HEK293 (cell line): ENCODE results near the gene KRT39.

Experiments used
- CTCF ChIA-PET: fragments of 350-600 bp; formaldehyde crosslinking; extraction: SDS; loops from one replicate; lab custom pipeline; 2021; ENCODE audit warnings: antibody characterized with exemption; lab: Yijun Ruan, JAX
- POLR2A ChIA-PET: fragments of 300-600 bp; formaldehyde crosslinking; extraction: SDS; loops from one replicate; lab custom pipeline; 2020; ENCODE audit warnings: antibody characterized with exemption, inconsistent platforms; lab: Yijun Ruan, JAX
- H3K27ac ChIP-seq: fragments of 200-500 bp; sonication (Bioruptor generic); 2 replicates; pipeline ENCODE4 v1.5.1; 2014; ENCODE audit warnings: low read depth, low read length, control low read depth, inconsistent platforms; ENCODE audit errors: extremely low read depth
- H3K36me3 ChIP-seq, 2 experiments: fragments of 200-500 bp in 1 of 2; sonication (Bioruptor generic) in 1 of 2; 1 replicate in 1 of 2; 2 replicates in 1 of 2; pipeline ENCODE4 v1.5.1; 2014 to 2017; ENCODE audit warnings: inconsistent platforms in 2 of 2, low read length in 2 of 2; ENCODE audit not compliant: control insufficient read depth in 2 of 2, insufficient read depth in 1 of 2
- H3K4me1 ChIP-seq: fragments of 200-500 bp; sonication (Bioruptor generic); 2 replicates; pipeline ENCODE4 v1.5.1; 2014; ENCODE audit warnings: mild to moderate bottlenecking, low read length, inconsistent platforms; ENCODE audit not compliant: control insufficient read depth, insufficient read depth
- H3K4me3 ChIP-seq: 2 replicates; pipeline ENCODE4 v1.5.1; 2011; ENCODE audit warnings: low read depth, mild to moderate bottlenecking, control low read depth, low read length, moderate library complexity
- H3K9me3 ChIP-seq: fragments of 200-500 bp; sonication (Bioruptor generic); 2 replicates; pipeline ENCODE4 v1.5.1; 2014; ENCODE audit warnings: low read depth, low read length, inconsistent platforms; ENCODE audit not compliant: control insufficient read depth, insufficient read depth
- KLF16 ChIP-seq: fragments of 450-650 bp; formaldehyde crosslinking; IDR thresholded peaks from 2 replicates; pipeline ENCODE4 v1.5.1; 2017; ENCODE audit warnings: missing biosample characterization, missing genetic modification characterization
- KLF9 ChIP-seq: fragments of 450-650 bp; formaldehyde crosslinking; IDR thresholded peaks from 2 replicates; pipeline ENCODE4 v1.5.1; 2016; ENCODE audit warnings: missing biosample characterization, missing genetic modification characterization, low read depth
- MZF1 ChIP-seq: fragments of 450-650 bp; formaldehyde crosslinking; IDR thresholded peaks from 2 replicates; pipeline ENCODE4 v1.5.1; 2017; ENCODE audit warnings: missing biosample characterization, missing genetic modification characterization, borderline replicate concordance
- REST ChIP-seq: fragments of 450-650 bp; formaldehyde crosslinking; IDR thresholded peaks from 2 replicates; pipeline ENCODE4 v1.5.1; 2016; ENCODE audit warnings: missing biosample characterization, missing genetic modification characterization
- SCRT2 ChIP-seq: fragments of 450-650 bp; formaldehyde crosslinking; IDR thresholded peaks from 2 replicates; pipeline ENCODE4 v1.5.1; 2016; ENCODE audit warnings: missing biosample characterization, missing genetic modification characterization
- ZBTB17 ChIP-seq: fragments of 450-650 bp; formaldehyde crosslinking; IDR thresholded peaks from 2 replicates; pipeline ENCODE4 v1.5.1; 2016; ENCODE audit warnings: missing biosample characterization, missing genetic modification characterization
- ZBTB20 ChIP-seq: fragments of 450-650 bp; formaldehyde crosslinking; IDR thresholded peaks from 2 replicates; pipeline ENCODE4 v1.5.1; 2016; ENCODE audit warnings: missing biosample characterization, missing genetic modification characterization
- ZFP3 ChIP-seq: fragments of 450-650 bp; formaldehyde crosslinking; IDR thresholded peaks from 2 replicates; pipeline ENCODE4 v1.5.1; 2016; ENCODE audit warnings: low read depth, missing biosample characterization, missing genetic modification characterization
- ZFP37 ChIP-seq: fragments of 450-650 bp; formaldehyde crosslinking; IDR thresholded peaks from 2 replicates; pipeline ENCODE4 v1.5.1; 2016; ENCODE audit warnings: missing biosample characterization, missing genetic modification characterization
- ZNF2 ChIP-seq: fragments of 450-650 bp; formaldehyde crosslinking; IDR thresholded peaks from 2 replicates; pipeline ENCODE4 v1.5.1; 2016; ENCODE audit warnings: missing biosample characterization, missing genetic modification characterization
- ZNF211 ChIP-seq: fragments of 450-650 bp; formaldehyde crosslinking; IDR thresholded peaks from 2 replicates; pipeline ENCODE4 v1.5.1; 2016; ENCODE audit warnings: low read depth, missing biosample characterization, missing genetic modification characterization
- ZNF24 ChIP-seq: fragments of 450-650 bp; formaldehyde crosslinking; IDR thresholded peaks from 2 replicates; pipeline ENCODE4 v1.5.1; 2016; ENCODE audit warnings: missing biosample characterization, missing genetic modification characterization
- ZNF311 ChIP-seq: fragments of 450-650 bp; formaldehyde crosslinking; IDR thresholded peaks from 2 replicates; pipeline ENCODE4 v1.5.1; 2017; ENCODE audit warnings: missing biosample characterization, missing genetic modification characterization, borderline replicate concordance
- ZNF433 ChIP-seq: fragments of 450-650 bp; formaldehyde crosslinking; IDR thresholded peaks from 2 replicates; pipeline ENCODE4 v1.5.1; 2016; ENCODE audit warnings: missing biosample characterization, missing genetic modification characterization, low read depth
- ZNF600 ChIP-seq: fragments of 450-650 bp; formaldehyde crosslinking; IDR thresholded peaks from 2 replicates; pipeline ENCODE4 v1.5.1; 2016; ENCODE audit warnings: missing biosample characterization, missing genetic modification characterization
- ZNF658 ChIP-seq: fragments of 450-650 bp; formaldehyde crosslinking; IDR thresholded peaks from 2 replicates; pipeline ENCODE4; 2016; ENCODE audit warnings: missing biosample characterization, missing genetic modification characterization
- ZNF747 ChIP-seq: fragments of 450-650 bp; formaldehyde crosslinking; IDR thresholded peaks from 2 replicates; pipeline ENCODE4 v1.5.1; 2016; ENCODE audit warnings: missing biosample characterization, missing genetic modification characterization
- ZNF776 ChIP-seq: fragments of 450-650 bp; formaldehyde crosslinking; IDR thresholded peaks from 2 replicates; pipeline ENCODE4 v1.5.0; 2017; ENCODE audit warnings: missing biosample characterization, missing genetic modification characterization, borderline replicate concordance
- TF ChIP-seq, protein P1 (sequence below): fragments of 450-650 bp; formaldehyde crosslinking; IDR thresholded peaks from 2 replicates; pipeline ENCODE4 v1.5.0; 2017; ENCODE audit warnings: missing biosample characterization, missing genetic modification characterization, borderline replicate concordance
- TF ChIP-seq, protein P2 (sequence below): fragments of 450-650 bp; formaldehyde crosslinking; IDR thresholded peaks from 2 replicates; pipeline ENCODE4 v1.5.1; 2017; ENCODE audit warnings: missing biosample characterization, missing genetic modification characterization
- TF ChIP-seq, protein P3 (sequence below): fragments of 450-650 bp; formaldehyde crosslinking; IDR thresholded peaks from 2 replicates; pipeline ENCODE4 v1.5.1; 2016; ENCODE audit warnings: missing biosample characterization, missing genetic modification characterization
- TF ChIP-seq, protein P4 (sequence below): fragments of 450-650 bp; IDR thresholded peaks from 2 replicates; pipeline ENCODE4 v1.5.1; 2018; ENCODE audit warnings: missing biosample characterization, mild to moderate bottlenecking, missing genetic modification characterization

The KRT39 gene

GRCh38 chr17:41013606-41014005, 46.9 kb upstream of the KRT39 start (continued):
- TF ChIP-seq ZFP37, result peak; percentile 76; the same call in 1 of the 2 replicates
- TF ChIP-seq ZBTB20 (tag by site-specific recombination), result no peak
- TF ChIP-seq, protein P1, sequence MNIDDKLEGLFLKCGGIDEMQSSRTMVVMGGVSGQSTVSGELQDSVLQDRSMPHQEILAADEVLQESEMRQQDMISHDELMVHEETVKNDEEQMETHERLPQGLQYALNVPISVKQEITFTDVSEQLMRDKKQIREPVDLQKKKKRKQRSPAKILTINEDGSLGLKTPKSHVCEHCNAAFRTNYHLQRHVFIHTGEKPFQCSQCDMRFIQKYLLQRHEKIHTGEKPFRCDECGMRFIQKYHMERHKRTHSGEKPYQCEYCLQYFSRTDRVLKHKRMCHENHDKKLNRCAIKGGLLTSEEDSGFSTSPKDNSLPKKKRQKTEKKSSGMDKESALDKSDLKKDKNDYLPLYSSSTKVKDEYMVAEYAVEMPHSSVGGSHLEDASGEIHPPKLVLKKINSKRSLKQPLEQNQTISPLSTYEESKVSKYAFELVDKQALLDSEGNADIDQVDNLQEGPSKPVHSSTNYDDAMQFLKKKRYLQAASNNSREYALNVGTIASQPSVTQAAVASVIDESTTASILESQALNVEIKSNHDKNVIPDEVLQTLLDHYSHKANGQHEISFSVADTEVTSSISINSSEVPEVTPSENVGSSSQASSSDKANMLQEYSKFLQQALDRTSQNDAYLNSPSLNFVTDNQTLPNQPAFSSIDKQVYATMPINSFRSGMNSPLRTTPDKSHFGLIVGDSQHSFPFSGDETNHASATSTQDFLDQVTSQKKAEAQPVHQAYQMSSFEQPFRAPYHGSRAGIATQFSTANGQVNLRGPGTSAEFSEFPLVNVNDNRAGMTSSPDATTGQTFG (tag by site-specific recombination), result no peak
- no peak for TF ChIP-seq ZNF433
- TF ChIP-seq KLF16 (tag by site-specific recombination), result no peak
- peak; percentile 19; the same call in 1 of the 2 replicates for TF ChIP-seq ZBTB17 (tag by site-specific recombination)
- TF ChIP-seq SCRT2 (tag by site-specific recombination), result 0 out of 2 replicates have a peak, but pooled peaks have one; percentile 15

DNA sequence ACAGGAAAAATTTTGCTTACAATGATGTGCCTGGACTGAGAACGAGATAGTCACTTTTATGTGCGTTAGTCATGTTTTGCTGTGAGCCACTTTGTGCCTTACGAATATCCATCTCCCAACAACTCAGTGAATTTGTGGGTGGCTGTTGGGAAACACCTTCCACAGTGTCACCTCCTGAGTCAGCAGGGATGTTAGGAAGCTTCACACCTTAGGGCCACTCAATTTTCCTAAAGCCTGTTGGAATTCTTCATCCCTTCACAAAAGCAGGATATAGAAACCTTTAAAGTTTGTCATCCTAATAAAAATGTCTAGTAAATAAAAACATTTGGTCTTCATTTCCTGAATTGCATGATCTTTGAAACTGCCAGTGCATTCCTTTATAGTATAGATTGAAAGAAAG, 46.4 kb upstream of the KRT39 start:
- H3K27ac ChIP-seq, result no peak overlapping the region
- TF ChIP-seq ZNF24 (tag by site-specific recombination) (no peak), ZNF2 (no peak), ZFP3 (tag by site-specific recombination) (no peak), ZNF311 (tag by site-specific recombination) (no peak), ZNF600 (tag by site-specific recombination) (no peak), MZF1 (tag by site-specific recombination) (no peak), KLF9 (tag by site-specific recombination) (no peak), ZNF211 (tag by site-specific recombination) (no peak), ZNF658 (no peak), ZNF776 (tag by site-specific recombination) (no peak), REST (tag by site-specific recombination) (no peak), ZNF747 (tag by site-specific recombination) (no peak)
- TF ChIP-seq, protein P2, sequence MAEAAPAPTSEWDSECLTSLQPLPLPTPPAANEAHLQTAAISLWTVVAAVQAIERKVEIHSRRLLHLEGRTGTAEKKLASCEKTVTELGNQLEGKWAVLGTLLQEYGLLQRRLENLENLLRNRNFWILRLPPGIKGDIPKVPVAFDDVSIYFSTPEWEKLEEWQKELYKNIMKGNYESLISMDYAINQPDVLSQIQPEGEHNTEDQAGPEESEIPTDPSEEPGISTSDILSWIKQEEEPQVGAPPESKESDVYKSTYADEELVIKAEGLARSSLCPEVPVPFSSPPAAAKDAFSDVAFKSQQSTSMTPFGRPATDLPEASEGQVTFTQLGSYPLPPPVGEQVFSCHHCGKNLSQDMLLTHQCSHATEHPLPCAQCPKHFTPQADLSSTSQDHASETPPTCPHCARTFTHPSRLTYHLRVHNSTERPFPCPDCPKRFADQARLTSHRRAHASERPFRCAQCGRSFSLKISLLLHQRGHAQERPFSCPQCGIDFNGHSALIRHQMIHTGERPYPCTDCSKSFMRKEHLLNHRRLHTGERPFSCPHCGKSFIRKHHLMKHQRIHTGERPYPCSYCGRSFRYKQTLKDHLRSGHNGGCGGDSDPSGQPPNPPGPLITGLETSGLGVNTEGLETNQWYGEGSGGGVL (tag by site-specific recombination), result no peak
- TF ChIP-seq, protein P3, sequence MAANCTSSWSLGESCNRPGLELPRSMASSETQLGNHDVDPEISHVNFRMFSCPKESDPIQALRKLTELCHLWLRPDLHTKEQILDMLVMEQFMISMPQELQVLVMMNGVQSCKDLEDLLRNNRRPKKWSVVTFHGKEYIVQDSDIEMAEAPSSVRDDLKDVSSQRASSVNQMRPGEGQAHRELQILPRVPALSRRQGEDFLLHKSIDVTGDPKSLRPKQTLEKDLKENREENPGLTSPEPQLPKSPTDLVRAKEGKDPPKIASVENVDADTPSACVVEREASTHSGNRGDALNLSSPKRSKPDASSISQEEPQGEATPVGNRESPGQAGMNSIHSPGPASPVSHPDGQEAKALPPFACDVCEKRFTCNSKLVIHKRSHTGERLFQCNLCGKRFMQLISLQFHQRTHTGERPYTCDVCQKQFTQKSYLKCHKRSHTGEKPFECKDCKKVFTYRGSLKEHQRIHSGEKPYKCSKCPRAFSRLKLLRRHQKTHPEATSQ (tag by site-specific recombination), result no peak
- TF ChIP-seq, protein P4, sequence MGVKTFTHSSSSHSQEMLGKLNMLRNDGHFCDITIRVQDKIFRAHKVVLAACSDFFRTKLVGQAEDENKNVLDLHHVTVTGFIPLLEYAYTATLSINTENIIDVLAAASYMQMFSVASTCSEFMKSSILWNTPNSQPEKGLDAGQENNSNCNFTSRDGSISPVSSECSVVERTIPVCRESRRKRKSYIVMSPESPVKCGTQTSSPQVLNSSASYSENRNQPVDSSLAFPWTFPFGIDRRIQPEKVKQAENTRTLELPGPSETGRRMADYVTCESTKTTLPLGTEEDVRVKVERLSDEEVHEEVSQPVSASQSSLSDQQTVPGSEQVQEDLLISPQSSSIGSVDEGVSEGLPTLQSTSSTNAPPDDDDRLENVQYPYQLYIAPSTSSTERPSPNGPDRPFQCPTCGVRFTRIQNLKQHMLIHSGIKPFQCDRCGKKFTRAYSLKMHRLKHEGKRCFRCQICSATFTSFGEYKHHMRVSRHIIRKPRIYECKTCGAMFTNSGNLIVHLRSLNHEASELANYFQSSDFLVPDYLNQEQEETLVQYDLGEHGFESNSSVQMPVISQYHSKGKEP (tag by site-specific recombination), result no peak
- TF ChIP-seq, all 188 proteins: peak for 0
- POLR2A ChIA-PET, result no interaction called here
- CTCF ChIA-PET, result interaction anchor here (0.6 to 1.2 kb wide), 2 partner anchors 317 to 394 kb away, joined by 4 read pairs; no protein-coding TSS in a partner anchor
- no peaks in the 10 kb centered on the region for H3K9me3 ChIP-seq
- no peaks in the 10 kb centered on the region for H3K36me3 ChIP-seq
- H3K4me3 ChIP-seq, result no peak overlapping the region
- H3K4me1 ChIP-seq, result no peaks in the 10 kb centered on the region
